K562 (cell line): ENCODE measurements around the gene CYBRD1. TPM values are rescaled to one million over a fixed set of nuclear protein-coding genes. Genes with fewer than 3 reads are reported as not detected.

Experiments used
- BCOR ChIP-seq: fragments of 450-650 bp; IDR thresholded peaks from 2 replicates; pipeline ENCODE4 v1.6.1; 2016
- CLOCK ChIP-seq: fragments of 250-450 bp; sonication (Bioruptor Pico); IDR thresholded peaks from 2 replicates; pipeline ENCODE4 v1.4.0; 2020; ENCODE audit warnings: mild to moderate bottlenecking, moderate library complexity, borderline replicate concordance
- E2F1 ChIP-seq: sonication (generic); formaldehyde crosslinking; IDR thresholded peaks from 2 replicates; pipeline ENCODE4 v1.8.1; 2023; ENCODE audit warnings: mild to moderate bottlenecking, missing genetic modification reagents, moderate library complexity
- FOXK2 ChIP-seq, 2 experiments: fragments of 450-650 bp; IDR thresholded peaks in 1 of 2; conservative IDR thresholded peaks in 1 of 2; 2 replicates each; pipeline ENCODE4 v1.6.1; 2016; ENCODE audit warnings: low read depth in 2 of 2, mild to moderate bottlenecking in 1 of 2
- NCOA2 ChIP-seq, 2 experiments: fragments of 450-650 bp; IDR thresholded peaks; 2 replicates each; pipeline ENCODE4 v1.6.1; 2018; ENCODE audit warnings: mild to moderate bottlenecking in 2 of 2, moderate library complexity in 1 of 2; ENCODE audit not compliant: partially characterized antibody in 2 of 2
- NFE2L1 ChIP-seq: fragments of 450-650 bp; IDR thresholded peaks from 2 replicates; pipeline ENCODE4 v1.6.1; 2016; ENCODE audit warnings: missing genetic modification characterization, low read depth, mild to moderate bottlenecking, missing compliant biosample characterization, moderate library complexity, borderline replicate concordance
- PRDM10 ChIP-seq: fragments of 450-650 bp; IDR thresholded peaks from 2 replicates; pipeline ENCODE4 v1.6.1; 2018; ENCODE audit not compliant: partially characterized antibody
- RBM25 ChIP-seq: fragments of 200-400 bp; formaldehyde crosslinking; IDR thresholded peaks from 2 replicates; pipeline ENCODE4 v1.6.1; 2018; ENCODE audit warnings: low read length, low read depth, moderate library complexity; ENCODE audit not compliant: severe bottlenecking
- RFX1 ChIP-seq: fragments of 450-650 bp; IDR thresholded peaks from 2 replicates; pipeline ENCODE4 v1.6.1; 2016; ENCODE audit warnings: mild to moderate bottlenecking, moderate library complexity
- SPI1 ChIP-seq: IDR thresholded peaks from 2 replicates; pipeline ENCODE4 v1.6.1; 2011; ENCODE audit warnings: low read depth, low read length, control low read depth, borderline replicate concordance
- SRSF7 ChIP-seq: fragments of 200-400 bp; formaldehyde crosslinking; optimal IDR thresholded peaks from 2 replicates; pipeline ENCODE3; 2017; ENCODE audit warnings: mild to moderate bottlenecking, low read depth, low read length
- STAG1 ChIP-seq: sonication (generic); formaldehyde crosslinking; IDR thresholded peaks from 2 replicates; pipeline ENCODE4 v1.5.0; 2020; ENCODE audit warnings: missing genetic modification reagents, borderline replicate concordance
- TAL1 ChIP-seq: fragments of 450-650 bp; IDR thresholded peaks from 2 replicates; pipeline ENCODE4 v1.6.1; 2016; ENCODE audit warnings: mild to moderate bottlenecking
- VEZF1 ChIP-seq: fragments of 200-800 bp; sonication (Bioruptor generic); IDR thresholded peaks from 2 replicates; pipeline ENCODE4 v1.6.1; 2017; ENCODE audit warnings: missing genetic modification characterization, missing compliant biosample characterization
- ZNF24 ChIP-seq: fragments of 450-650 bp; IDR thresholded peaks from 2 replicates; pipeline ENCODE4 v1.6.1; 2016
- ZNF347 ChIP-seq: fragments of 450-650 bp; formaldehyde crosslinking; IDR thresholded peaks from 2 replicates; pipeline ENCODE4 v1.4.0; 2020; ENCODE audit warnings: low read depth, mild to moderate bottlenecking, moderate library complexity
- ZNF655 ChIP-seq: fragments of 250-450 bp; sonication (Bioruptor Pico); IDR thresholded peaks from 2 replicates; pipeline ENCODE4 v1.5.0; 2021
- ZNF780A ChIP-seq: fragments of 250-450 bp; sonication (Bioruptor Pico); IDR thresholded peaks from 2 replicates; pipeline ENCODE4 v1.5.0; 2021; ENCODE audit warnings: mild to moderate bottlenecking
- polyA plus RNA-seq, 8 experiments: library from polyadenylated mRNA; depleted of rRNA in 4 of 8; stranded (reverse) in 5 of 8; unstranded in 3 of 8; fragments of >200 nt; fragmentation: Nextera tagmentation in 2 of 8; fragmentation: Illumina TruSeq in 1 of 8; extraction: Ambion mirVana in 2 of 8; extraction: Trizol in 1 of 8; gene quantifications; 2 replicates each; pipeline versions ENCODE4 v1.2.1 to v1.2.3, GENCODE V29; 2011 to 2014; ENCODE audit warnings: inconsistent platforms in 1 of 8, missing spikeins in 1 of 8
- total RNA-seq, 7 experiments: library from RNA; depleted of rRNA in 6 of 7; stranded (reverse); fragments of >200 nt in 6 of 7; fragmentation: Illumina TruSeq in 2 of 7; extraction: Trizol in 2 of 7; gene quantifications; 2 replicates each; pipeline versions ENCODE4 v1.2.1 to v1.2.3, GENCODE V29; 2011 to 2021; ENCODE audit warnings: low replicate concordance in 1 of 7

CYBRD1 gene
- total and polyA plus RNA-seq, 9 of the 15 experiments (the other 6 are each of a cell fraction or from before 2014, with no cell fraction given): 9.6 to 22.4 (median 15.6) TPM

- TF ChIP-seq ZNF780A (CRISPR knock-in tag) (no peak), ZNF347 (CRISPR knock-in tag) (no peak), NFE2L1 (no peak), STAG1 (CRISPR knock-in tag) (peak; percentile 94), FOXK2 (conservative IDR thresholded peaks at IDR 0.05 in 1 of 2, IDR thresholded peaks at IDR 0.05 in 1 of 2; ENCODE audit: low read depth in 2 of 2) (no peak), RFX1 (no peak), SRSF7 (no peak), VEZF1 (CRISPR knock-in tag) (no peak), RBM25 (no peak), ZNF655 (CRISPR knock-in tag) (no peak), E2F1 (CRISPR knock-in tag) (no peak), PRDM10 (no peak), SPI1 (peak; percentile 83), BCOR (no peak), CLOCK (CRISPR knock-in tag) (no peak), NCOA2 (IDR thresholded peaks at IDR 0.05; ENCODE audit: partially characterized antibody in 2 of 2) (no peak), ZNF24 (no peak), TAL1 (peak; percentile 27; the same call in 1 of the 2 replicates)
Observed at GRCh38 chr2:171574149-171574795, 52.0 kb downstream of the CYBRD1 start (continued).
